Islet of Langerhans (tissue), 1 donor: ENCODE data around the gene ADAMTSL5.
A peak's percentile ranks its signal among the peaks of the same experiment; 100 is the strongest.

Source experiments
- FAIRE-seq: peaks from one replicate; lab custom pipeline; 2011; peaks lifted over from hg19 to GRCh38; lab: Jason Lieb, UNC

ADAMTSL5 gene

DNA sequence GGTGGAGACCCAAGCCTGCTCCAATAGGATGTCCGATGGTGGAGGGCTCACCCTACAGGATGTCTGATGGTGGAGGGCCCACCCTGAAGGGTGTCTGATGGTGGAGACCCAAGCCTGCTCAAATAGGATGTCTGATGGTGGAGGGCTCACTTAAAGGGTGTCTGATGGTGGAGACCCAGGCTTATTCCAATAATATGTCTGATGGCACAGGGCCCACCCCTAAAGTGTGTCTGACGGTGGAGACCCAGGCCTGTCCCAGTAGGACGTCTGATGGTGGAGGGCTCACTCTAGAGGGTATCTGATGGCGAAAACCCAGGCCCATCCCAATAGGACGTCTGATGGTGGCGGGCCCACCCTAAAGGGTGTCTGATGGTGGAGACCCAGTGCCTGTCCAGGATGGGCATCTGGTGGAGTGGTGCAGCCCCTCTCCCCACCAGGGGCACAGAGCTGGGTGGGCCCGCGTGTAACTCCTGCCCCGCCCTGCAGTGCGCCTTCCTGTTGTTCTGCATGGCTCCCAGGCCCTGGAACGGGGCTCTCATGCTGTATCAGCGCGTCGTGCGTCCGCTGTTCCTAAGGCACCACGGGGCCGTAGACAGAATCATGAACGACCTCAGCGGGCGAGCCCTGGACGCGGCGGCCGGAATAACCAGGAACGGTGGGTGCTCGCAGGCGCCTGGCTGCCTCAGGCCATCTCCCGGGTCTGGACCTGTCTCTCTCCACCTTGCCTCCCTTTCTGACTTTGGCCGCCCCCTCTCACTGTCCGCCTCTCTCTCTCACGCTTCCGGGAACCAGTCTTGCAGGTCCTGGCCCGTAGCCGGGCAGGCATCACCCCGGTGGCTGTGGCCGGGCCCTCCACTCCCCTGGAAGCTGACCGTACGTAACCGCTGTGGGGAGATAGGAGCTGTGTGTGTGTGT, 16.8 kb downstream of the ADAMTSL5 start:
- no peak for FAIRE-seq

DNA sequence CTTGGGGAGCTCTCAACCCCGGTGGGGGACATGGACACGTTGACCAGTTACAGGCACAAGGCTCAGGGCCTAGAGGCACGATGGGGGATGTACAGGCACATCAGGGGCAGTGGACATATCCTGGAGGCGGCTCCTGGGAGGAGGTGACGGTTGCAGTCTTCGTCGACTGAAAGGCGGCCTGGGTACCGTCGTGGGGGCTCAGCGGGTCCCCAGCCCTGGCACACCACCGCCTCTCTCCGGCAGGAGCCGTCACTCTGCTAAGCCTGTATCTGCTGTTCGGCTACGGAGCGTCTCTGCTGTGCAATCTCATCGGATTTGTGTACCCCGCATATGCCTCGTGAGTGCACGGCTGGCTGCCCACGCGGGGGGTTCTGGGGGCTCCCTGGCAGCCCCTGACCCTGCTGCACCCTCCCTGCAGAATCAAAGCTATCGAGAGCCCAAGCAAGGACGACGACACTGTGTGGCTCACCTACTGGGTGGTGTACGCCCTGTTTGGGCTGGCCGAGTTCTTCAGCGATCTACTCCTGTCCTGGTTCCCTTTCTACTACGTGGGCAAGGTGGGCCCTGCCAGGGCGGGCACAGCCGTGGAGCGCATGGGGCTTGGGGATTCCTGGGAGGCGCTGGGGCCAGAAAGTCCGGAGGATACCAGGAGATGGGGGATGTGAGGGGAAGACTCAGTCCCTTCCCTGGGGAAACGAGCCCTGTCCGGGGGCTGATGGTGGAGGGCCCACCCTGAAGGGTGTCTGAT, 17.6 kb downstream of the ADAMTSL5 start:
- no peak for FAIRE-seq

DNA sequence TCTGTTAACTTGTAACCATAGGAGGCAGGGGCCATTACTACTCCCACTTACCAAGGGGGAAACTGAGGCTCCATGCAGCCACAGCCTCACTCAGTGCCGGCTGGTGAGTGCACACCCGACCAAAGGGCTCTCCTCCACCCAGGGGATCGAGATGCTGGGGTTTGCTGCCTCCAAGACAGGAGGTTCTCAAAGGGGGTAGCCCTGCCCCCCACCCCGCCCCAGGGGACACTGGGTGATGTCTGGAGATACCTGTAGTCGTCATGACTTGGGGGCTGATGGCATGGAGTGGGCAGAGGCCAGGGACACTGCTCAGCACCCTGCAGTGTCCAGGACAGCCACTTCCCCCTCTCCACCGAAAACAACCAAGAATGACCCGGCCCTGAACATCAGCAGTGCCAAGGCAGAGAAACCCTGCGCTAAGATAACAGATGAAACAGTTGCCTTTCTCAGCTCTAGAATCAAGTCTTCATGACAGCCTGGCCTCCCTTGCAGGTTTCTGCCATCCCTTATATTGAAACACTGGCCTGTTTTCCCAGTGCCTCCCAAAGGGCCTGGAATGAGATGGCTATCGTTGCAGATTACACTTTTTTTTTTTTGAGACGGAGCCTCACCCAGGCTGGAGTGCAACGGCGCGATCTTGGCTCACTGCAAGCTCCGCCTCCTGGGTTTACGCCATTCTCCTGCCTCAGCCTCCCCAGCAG, 18.6 kb downstream of the ADAMTSL5 start:
- FAIRE-seq = no peak

DNA sequence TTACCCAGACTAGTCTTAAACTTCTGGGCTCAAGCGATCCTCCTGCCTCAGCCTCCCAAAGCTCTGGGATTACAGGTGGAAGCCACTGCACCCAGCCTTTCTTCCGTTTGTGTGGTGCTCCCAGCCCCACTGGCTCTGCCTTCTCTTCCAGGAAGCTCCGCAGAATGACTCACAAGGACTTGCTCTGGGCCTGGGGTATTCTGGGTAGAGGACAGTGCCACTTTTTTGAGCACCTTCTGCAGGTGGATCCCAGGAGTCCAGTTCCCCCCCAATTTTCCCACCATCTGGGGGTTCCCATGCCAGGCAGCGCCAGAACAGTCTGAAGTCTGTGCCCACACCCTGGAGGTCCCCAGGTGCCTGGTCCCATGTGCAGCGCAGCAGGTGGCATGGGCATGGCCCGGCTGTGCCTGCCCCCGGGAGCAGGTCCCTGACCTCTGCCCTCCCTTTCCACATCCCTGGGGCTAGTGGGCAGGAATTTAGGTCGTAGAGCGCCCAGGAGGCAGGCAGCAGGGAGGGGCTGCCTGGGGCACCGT, 20.3 kb downstream of the ADAMTSL5 start:
- FAIRE-seq = no peak

DNA sequence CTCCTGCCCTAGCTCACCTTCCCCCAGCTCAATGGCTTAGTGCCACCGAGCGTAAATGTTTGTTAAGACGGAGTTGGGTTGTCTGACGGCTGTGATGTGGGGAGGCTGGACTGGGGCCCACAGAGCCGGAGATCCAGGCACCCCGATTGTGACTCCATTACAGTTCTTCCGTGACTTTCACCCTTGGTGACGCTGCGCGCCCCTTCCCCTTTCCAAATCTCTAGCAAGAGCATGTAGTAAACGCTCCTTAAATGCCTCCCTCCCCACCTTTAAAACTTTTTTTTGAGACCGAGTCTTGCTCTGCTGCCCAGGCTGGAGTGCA, 21.0 kb downstream of the ADAMTSL5 start:
- no peak for FAIRE-seq

DNA sequence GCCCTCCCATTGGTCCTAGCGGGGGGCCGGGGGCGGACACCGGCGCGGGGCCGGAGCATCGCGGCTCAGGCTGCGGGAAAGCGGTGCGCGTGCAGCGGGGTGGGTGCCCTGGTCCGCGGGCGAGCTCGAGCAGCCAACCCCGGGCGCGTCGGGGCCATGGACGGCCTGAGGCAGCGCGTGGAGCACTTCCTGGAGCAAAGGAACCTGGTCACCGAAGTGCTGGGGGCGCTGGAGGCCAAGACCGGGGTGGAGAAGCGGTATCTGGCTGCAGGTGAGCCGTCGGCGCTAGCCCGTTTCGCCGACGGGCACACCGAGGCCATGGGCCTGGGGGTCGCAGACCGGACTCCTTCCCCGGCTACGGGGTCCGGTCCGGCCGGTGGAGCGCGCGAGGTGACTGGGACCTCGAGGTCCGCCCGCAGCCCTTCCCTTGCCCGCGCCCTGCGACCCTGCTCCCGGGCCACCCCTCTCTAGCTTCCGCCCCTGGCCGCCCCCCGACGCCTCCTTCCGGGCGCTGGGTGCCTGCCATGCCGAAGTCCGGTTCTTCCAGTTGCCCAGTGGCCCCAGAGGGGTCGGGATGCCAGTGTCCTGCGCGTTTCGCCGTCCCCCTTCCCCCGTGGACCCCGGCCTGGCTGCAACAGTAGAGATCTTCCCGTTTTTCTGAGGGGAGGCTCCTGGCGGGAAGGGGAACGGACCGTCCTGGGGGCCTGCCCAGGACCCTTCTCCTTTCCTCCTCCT, 21.5 kb downstream of the ADAMTSL5 start, which contains the start of gene REEP6:
Gene REEP6 (plus strand): TSS at position 68 of the 735 bp plus-strand sequence. CDS start 89 bp downstream, at position 157.
- no peak for FAIRE-seq

DNA sequence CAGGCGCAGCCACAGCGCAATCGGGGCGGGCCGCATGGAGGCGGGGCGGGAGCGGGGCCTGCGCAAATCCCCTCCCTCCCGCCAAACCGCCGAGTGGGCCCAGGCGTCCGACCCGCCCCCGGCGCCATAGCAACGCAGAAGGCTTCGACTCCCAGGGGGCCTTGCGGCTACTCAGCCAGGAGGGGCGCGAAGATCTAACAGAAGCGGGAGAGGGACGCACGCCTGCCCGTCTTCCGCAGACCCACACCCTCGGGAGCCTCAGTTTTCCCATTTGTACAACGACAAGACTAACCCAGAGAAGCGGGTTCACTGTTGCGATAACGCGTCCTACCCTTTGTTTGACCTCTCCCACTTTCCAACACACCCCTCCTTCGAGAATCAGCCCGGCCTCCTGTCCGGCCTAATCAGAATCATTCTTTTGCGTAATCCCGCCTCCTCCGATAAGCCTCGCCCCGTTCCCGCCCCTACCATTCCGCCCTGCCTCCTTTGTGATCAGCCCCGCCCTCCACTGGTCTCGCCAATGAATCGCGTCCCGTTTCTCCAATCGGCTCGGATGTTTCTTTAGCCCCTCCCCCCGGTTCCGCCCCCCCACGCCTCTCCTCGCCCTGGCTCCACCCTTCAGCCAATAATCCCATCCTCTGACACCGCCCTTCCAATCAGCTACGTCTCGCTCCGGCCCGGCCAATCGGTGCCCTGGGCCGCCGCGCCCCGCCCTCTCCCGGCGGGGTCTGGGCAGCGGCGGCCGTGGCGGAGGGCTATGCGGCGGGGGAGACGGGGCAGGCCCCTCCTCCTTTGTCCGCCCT, 22.3 kb downstream of the ADAMTSL5 start, which contains the start of gene PCSK4:
Gene PCSK4 (minus strand): TSS at position 40 of the 803 bp plus-strand sequence. CDS start 4 bp downstream, at position 36.
- FAIRE-seq = peak; percentile 68

DNA sequence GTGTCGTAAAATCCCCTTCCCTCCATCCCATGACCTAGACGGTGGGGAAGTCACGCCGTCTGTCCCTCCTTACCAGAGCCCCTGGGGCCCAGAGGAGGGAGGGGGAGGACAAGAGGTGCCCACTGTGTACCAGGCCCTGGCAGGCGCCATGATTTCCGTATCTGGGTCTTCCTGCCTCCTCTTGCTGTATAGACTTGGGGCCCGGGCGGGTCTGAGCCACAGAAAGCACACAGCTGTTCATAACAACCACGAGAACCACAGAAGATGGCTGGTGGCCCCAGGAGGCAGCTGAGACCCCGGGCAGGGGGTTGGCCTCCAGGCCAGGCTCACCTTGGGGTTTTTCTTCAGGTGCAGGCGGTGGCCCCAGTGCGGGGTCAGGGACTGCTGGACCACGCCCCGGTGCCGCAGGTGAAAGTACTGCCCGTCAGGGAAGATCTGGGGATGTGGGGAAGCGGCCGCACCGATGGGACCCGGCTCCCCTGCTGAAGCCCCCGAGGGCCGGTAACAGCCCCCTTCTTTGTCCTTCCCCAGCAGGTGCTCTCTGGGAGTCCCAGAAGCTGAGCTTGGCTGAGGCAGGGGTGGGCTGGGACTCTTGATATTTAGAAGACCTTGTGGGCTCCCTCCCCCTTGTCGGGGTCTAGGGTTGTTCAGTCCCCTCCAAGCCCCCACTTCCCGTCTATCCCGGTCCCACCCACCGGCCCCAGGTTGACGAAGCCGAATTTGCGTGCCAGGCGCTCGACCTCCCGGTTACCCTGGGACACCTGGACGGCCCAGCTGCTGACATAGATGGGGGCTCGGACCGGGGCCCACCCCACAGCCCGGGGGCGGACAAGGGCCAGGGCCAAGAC, 23.1 kb downstream of the ADAMTSL5 start:
- no peak for FAIRE-seq

DNA sequence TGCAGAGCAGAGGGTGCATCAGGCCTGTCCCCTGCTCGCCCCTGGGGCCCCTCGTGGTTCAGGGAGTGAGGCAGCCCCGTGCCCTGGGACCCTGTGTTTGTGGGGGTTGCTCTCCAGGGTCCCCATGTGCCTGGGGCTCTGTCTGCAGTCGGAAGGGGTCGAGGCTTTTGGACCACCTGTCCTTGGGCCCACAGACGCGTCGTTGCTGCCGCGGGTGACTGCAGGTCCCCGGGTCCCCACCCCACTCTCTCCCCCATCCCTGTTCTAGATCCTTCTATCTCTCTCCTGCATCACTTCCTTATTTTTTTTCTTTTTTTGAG, 24.6 kb downstream of the ADAMTSL5 start:
- FAIRE-seq = no peak

DNA sequence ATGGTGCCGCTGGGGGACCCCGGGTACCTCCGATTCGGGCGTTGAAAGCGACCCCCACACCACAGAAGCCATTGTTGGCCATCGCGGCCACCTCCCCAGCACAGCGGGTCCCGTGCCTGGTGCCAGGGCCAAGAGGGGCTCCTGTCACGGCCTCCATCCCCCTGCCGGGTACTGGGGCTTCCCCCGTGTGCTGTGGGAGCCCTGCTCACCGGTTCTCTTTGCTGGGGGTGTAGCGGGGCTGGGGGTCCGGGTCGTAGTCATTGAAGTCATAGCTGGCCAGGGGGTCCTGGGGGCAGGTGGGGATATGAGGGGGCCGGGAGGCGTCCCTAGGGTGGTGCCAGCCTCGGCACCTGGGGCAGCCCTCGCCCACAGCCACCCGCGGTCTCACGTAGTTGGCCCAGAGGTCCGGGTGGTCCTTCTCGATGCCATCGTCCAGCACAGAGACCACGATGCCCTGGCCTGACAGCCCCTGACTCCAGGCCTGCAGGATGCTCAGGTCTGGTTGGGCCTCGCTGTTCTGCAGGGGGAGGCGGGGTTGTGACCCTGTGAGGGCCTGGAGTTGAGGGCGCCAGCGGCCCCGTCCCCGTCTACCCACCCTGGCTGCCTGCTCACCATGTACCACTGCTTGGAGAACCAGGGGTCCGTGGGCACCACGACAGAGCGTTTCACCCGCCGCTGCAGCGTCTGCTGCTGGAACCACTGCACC, 25.1 kb downstream of the ADAMTSL5 start:
- no peak for FAIRE-seq

DNA sequence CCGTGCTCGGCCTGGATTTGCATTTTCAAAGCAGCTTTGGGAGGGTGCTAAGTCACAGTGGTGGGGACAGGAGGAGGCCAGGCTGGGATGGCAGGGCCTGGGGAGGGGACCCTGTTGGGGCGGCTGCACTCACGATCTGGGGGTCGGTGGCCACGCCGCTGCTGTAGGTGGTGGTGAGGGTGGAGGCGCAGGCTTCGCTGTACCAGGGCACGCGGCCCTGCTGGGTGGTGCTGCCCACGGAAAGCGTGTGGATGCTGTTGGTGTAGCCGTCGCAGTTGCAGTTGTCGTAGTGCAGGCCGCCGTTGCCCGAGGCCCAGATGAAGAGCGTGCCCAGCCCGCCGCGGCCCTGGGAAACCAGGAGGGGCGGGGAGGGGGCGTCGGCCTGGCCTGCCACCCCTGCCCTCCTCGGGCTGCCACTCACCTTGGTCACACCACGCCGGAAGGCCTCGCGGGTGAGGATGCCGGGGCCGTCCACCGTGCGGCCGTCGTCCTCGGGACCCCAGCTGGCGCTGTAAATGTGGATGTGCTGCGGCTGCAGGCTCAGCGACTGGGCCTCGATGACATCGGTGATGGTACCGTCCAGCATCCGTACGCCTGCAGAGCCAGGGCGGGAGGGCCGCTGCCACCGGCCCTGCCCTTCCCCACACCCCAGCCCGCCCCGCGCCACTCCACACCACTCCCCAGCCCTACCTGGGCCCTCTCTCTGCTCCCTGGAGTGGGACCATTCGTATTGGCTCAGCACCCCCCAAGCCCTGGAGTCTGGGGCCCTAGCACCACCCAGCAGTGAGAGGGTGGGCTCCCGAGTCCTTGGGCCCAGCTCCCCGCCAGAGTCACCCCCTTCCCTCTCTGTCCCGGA, 25.9 kb downstream of the ADAMTSL5 start:
- no peak for FAIRE-seq

DNA sequence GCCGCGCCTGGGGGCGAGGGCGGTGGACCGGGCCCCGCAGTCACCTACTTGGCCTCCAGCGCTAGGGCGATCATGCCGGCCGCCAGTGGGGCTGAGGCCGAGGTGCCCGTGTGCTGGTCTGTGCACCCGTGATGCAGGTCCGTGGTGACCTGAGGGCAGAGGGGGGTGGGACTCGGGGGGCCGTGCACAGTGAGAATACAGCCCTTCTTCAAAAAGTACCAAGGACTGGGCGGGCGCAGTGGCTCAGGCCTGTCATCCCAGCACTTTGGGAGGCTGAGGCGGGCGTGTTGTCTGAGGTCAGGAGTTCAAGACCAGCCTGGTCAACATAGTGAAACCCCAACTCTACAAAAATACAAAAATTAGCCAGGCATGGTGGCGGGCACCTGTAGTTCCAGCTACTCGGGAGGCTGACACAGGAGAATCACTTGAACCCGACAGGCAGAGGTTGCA, 28.8 kb downstream of the ADAMTSL5 start:
- no peak for FAIRE-seq

DNA sequence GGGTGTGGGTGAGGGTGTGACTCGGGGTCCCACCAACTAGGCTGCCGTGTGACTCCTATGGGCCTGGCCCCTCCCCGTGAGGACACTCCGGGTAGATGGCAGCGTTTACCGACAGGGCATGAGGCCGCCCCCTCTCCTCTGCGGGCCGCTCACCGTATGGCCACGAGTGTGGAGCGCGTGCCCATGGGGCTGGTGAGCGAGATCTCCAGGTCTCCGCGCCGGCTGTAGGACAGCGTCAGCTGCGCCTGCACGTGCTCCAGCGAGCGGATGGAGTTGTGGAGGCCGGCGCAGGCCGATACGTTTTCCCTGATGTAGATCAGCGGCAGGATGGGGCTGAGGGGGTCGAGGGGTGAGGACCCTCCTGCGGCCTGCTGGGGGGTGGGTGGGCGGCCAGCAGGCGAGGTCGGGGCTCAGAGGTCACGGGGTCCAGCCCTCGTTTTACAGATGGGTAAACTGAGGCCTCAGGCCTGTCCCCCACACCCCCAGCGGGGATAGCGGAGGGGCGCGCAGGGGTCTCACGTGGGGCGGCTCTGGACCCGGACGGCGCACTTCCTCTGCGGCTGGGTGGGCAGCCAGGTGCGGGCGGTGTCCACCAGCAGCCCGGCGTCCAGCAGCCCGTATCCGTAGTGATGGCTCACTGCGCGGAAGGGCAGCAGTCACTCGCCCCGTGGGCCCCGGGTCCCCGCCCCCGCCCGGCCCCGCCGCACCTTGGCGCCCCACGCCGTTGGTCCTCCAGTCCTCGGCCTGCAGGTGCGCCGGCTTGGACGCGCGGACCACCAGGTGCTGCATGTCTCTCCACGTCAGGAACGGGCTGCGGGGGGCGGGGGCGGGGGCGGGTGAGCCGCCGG, 29.5 kb downstream of the ADAMTSL5 start:
- no peak for FAIRE-seq

DNA sequence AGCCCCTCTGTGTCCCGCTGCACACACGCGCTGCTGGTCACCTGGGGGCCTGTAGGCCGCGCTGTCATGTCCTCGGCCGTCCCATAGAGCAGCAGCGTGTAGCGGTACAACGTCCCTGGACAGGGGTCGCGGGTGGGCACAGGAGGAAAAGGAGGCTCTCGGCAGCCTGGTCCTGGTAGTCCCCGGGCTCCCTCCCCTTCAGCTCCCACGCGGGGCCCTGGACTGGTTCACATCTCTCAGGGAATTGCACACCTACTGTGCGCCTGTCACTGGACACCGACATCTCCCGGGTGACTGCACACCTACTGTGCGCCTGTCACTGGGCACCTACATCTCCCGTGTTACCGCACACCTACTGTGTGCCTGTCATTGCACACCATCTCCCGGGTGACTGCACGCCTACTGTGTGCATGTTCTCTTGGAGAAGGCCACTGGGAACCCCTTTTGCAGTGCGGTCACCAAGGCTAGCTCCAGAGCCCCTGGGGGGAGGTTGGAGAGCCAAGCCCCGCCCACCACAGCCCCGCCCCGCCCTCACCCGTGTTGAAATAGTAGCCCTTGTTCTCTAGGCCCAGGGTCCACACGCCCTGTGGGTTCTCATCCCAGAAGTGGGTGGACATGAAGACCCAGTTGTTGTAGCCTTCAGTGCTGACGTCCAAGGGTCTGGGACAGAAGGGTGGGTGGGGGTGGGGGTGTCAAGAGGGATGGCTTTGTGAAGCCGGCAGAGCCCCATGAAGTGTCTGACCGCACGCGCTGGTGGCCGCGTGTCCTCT, 30.3 kb downstream of the ADAMTSL5 start:
- FAIRE-seq = no peak

DNA sequence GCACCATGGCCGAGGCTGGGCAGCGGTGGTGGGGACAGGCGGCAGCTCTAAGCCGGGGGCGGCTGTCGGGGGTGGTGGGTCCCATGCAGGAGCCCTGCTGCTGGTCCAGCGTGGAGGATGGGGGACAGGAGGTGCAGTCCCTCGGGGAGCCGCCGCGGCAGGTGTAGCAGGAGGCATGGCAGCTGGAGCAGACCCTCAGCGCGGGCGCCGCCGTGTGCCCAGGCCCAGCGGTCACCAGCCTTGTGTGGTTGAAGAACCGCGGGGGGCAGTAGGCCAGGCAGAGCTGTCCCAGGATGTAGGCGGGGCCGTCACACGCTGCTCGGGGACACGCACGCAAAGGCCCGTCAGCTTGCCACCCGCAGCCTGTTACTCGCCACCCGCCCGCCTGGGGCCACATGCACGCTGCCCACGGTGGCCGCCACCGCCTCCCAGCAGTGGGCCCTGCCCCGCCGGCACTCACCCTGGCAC, 30.9 kb downstream of the ADAMTSL5 start:
- no peak for FAIRE-seq

DNA sequence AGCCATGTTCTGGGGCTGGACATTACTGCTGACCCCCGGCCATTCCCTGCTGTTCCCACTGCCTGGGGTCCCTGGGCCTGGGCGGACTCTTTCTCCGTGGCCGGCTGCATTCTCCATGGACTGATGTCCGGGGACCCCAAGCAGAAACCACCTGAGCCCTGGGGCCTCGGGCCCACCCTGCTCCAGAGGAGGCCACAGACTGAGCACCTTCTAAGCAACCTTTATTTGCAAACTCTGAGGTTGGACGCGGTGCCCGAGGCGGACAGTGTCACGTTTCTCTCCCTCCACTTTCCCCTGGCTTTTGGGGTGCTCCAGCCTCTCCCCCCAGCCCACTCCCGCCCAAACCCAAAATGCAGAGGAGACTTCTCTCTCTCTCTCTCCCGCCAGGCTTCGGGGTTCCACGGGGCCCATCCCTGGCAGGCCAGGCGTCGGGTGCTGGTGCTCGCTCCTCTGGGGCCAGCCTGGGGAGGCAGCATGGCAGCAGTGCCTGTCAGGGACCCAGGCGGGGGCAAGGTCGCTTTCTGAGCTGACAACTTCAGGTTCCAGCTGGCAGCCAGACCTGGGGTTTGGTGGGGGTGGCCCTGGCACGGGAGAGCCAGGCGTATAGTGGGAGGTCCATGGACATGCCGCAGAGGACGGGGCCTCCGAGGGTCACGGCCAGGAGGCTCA, 31.5 kb downstream of the ADAMTSL5 start:
- no peak for FAIRE-seq
